Measurements from ENCODE around the gene MSI2.

The MSI2 gene

GRCh38 chr17:57387575-57387974 lies 131.3 kb downstream of the MSI2 start:
- H3K4me3 ChIP-seq (ENCODE audit: low read depth, low read length), result no peak overlapping the region

DNA sequence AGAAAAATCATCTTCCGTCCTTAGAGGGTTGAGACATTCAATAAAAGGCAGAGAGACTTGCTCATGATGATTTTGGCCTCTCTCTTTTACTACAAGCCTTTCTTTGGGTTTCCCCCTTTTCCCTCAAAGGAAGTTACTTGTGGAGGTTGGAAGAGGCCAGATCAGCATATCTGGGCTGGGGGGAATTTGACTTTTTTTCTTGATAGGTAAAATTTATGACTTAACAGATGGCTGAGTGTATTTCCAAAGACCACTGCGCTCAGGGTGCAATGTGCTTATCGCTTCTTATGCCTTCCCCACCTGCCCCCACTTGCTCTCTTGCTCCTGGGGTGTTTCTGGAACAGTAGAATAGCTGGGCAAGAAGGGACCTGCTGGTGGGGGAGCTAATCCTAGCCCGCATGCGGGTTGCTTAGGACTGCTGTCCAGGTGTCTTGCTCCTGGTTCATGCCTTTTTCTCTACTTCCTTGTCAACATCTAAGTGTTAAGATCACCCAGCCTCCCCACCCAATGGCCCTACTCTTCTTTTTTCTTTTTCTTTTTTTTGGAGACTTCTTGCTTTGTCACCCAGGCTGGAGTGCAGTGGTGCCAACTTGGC lies 131.9 kb downstream of the MSI2 start:
- H3K4me3 ChIP-seq (ENCODE audit: low read depth, low read length), result no peak overlapping the region

- H3K4me3 ChIP-seq (ENCODE audit: low read depth, low read length), result no peak overlapping the region
Measured at GRCh38 chr17:57389473-57389872, 133.2 kb downstream of the MSI2 start.

DNA sequence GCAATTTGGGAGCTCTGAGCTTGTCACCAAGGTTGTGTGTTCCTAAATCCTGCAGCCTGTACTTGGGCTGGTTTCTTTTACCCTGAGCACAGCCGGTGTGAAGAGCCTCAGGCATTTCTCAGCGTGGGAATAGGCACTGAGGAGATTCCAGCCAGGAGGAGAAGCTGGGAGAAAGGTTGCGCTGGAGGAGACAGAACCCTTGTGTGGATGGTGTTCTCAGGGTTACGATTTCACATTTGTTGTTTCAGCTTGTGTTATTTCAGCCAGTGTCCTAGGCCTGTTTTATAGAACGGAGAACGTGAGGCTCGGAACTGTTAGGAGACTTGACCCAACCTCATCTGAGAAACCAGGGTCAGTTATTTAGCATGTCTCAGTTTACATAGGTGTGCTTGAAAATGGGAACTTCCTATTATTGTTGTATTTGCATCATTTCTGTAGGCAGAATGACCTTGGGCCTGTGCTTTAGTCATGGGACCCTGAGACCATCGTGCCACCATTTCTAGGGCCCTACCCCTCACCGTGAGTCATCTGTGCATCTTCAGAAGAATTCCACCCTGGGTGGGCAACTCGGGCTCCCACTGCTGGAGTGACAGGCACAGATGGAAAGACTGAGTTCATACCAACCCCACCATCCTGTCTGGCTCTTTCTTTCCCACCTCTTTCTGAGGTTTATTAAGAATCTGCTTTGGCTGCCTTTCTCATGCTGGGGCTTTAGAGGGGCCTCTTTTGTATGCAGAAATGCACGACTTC lies 134.9 kb downstream of the MSI2 start:
- H3K4me3 ChIP-seq (ENCODE audit: low read depth, low read length), result no peak overlapping the region

- H3K4me3 ChIP-seq (ENCODE audit: low read depth, low read length), result no peak overlapping the region
Measured at GRCh38 chr17:57391857-57392471, 135.6 kb downstream of the MSI2 start.

DNA sequence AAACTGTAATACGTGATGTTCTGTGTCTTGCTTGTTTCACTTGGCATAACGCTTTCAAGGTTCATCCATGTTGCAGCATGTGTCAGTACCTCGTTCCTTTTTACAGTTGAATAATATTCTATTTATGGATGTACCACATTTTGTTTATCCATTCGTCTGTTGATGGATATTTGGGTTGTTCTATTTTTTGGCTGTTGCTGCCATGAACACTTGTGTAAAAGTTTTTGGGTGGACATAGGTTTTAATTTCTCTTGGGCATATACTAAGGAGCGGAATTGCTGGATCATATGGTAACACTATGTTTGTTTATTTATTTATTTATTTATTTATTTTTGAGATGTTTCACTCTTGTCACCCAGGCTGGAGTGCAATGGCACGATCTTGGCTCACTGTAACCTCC lies 137.0 kb downstream of the MSI2 start:
- no peak overlapping the region for H3K4me3 ChIP-seq (ENCODE audit: low read depth, low read length)

DNA sequence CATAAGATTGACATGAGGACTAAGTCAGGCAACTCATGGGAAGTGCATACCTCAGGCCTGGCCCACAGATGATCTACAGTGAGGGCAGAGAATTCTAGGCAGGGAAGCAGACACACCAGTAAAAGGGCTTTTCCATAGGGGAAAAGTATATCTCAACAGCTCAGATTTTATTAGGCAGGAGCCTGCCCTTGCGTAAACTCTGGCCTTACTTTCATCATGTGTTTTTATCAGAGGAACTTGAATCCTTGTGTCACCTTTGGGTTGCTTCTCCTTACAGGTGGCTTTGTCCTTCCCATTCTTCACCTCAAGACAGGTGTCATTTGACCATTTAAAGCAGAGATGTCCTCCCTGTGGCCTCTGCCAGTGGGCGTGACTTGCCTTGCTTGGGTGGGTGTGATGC lies 138.1 kb downstream of the MSI2 start:
- no peak overlapping the region for H3K4me3 ChIP-seq (ENCODE audit: low read depth, low read length)

DNA sequence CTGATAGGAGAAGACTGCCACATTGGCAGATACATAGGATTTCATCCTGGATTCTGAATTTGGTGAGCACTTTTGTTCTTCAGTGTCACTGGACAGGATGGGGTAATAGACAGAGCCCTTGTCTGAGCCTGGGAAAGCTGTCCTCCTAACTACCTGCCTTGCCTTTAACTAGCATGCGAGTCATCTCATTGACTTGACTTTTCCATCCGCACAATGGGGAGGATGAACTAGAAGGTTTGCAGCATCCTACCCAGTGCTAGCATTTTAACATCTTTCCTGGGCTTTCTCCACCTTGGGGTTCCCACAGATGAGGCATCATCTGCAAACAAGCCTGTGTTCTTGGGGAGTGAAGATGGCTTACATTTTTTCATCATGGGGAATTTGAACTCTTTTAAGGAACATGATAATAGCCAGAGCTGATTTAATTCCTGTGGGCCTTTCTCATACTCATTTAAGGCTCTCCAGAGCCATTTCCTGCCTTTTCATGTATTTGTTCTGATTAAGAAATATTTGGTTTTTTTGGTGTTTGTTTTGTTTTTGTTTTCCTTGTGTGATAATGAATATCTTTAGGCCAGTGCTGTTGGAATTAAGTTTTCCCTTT lies 139.5 kb downstream of the MSI2 start:
- no peak overlapping the region for H3K4me3 ChIP-seq (ENCODE audit: low read depth, low read length)

DNA sequence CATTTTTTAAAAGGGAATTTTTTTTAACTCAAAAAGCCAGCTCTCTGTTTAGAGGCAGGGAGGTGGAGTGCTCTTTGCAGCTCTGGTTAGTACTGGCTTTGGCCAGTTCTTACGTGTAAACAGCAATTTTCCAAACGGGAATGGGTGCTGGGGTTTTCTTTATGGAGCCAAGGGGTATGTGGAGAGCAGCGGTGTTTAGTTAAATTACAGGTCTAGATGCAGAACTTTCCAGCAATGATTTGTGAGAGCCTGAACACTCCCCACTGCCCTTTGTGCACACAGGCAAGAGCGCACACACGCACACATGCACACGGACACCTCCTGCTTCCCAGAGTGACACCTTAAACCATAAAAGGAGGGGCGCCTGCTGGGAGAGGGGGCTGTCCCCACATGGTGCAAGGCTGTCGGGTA lies 140.2 kb downstream of the MSI2 start:
- H3K4me3 ChIP-seq (ENCODE audit: low read depth, low read length), result no peak overlapping the region

DNA sequence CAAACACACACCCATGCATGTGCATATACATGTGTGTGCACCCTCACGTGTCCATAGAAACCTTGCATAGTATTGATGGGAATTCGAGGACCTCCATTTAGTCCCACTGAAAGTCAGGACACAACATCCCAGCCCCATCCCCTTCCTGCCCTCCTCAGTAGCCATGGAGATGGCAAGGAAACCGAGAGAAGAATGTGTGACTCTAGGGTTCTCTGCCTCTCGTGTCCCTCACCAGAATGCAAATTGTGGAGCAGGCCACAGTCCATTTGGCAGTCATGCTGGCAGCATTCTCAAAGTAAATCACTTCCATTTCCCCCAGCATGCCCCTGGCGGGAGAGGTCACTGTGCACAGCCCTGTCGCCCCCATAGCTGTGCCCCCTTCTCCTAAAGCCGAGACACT lies 141.1 kb downstream of the MSI2 start:
- no peak overlapping the region for H3K4me3 ChIP-seq (ENCODE audit: low read depth, low read length)

GRCh38 chr17:57399690-57400089 lies 143.4 kb downstream of the MSI2 start:
- H3K4me3 ChIP-seq (ENCODE audit: low read depth, low read length), result no peak overlapping the region

DNA sequence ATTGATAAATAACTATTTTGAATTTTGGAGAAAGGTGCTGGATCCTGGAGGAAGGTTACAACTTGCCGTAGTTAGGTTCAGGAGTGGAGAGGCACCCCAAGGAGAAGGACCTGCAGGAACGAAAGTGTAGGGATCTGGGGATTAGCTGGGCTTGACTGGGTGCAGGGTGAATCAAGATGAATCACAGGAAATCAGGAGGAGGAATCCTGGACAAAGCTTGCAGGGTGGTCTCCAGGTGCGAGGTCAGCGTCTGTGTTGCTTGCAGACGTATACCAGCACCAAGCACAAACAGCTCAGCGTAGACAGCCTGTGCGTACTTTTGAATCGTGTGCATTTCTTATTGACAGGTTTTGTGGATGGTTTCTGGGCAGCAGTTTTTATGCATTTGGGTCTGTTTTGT lies 144.3 kb downstream of the MSI2 start:
- no peak overlapping the region for H3K4me3 ChIP-seq (ENCODE audit: low read depth, low read length)

DNA sequence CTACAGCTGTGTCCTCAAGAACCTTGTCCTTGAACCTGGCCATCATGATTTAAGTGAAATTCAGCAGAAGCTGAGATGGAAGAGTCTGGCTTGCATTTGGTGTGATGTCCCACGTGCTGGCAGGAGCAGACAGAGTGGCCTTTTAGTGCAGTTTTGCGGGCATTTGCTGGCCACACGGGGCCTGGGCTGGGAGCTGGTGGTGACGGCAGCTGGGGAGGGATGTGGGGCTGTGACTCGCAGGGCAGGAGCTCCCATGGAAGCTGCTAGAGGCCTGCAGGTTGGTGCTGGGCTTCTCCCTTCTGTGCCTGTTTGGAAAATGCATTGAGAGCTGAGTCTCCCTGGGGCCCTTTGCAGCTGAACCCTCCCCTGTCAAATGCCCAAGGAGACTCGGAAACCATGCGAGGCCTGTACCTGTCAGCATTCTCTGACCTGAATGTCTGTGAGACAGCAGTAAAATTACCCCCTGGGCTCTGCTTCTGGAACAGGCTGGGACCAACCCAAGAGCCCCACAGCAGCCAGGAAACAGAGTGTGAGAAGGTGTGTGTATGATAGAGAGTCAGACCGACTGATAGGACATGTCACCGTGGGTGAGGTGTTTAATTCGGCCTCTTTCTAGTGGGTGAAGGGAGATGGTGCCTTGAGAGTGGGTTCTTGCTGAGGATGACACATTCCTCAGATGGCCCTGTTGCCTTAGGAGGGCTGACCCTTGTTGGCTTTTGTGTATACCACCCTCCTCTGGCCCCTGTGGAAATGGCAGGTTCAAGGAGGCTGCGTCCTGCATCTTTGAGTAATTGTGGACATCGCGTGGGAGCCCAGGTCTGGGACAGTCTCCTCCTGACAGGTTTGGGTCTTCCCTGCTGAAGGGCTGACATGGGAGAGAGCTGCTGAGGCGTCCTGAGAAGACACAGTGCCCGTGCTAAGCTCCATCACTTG lies 145.5 kb downstream of the MSI2 start:
- H3K4me3 ChIP-seq (ENCODE audit: low read depth, low read length), result no peak overlapping the region

DNA sequence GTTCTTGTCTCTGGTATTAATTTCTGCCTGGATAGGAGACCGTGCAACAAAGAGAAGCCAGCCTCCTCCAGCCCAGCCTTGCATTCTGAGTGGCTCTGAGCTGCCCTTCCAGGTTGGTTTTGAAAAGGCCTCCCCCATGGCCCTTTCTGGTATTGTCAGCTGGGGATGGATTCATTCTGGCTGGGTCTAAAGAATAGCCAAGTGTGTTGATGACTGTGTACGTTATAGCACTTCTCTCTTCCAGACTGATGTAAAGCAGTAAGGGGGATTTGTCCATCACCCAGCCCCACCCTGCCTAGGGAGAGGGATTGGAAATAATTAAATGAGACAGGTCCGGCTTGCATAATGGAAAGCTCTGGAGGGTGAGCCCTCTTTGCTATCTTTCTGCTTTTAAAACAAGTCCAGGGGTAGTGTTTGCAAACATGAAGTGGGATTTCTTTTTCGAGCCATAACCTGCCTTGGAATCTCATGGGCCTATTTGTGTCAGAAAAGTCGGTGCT lies 146.4 kb downstream of the MSI2 start:
- H3K4me3 ChIP-seq (ENCODE audit: low read depth, low read length), result no peak overlapping the region

DNA sequence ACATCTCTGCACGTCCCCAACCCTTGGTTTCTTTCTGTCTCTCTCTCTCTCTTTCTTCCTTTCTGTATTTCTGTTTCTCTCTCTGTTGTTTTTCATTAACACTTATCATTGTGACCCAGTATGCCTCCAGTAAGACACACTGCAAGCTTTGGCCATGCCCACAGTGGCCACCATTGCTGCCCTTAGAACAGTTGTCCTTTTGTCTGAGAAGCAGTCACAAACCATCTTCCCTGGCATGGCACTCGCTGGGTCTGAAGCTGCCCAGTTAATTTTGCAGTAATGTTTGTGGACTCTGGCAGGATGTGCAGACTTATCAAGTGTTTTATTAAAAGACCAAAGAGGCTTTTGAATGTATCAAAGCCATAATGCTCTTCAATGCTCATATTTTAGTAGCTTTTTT lies 146.9 kb downstream of the MSI2 start:
- no peak overlapping the region for H3K4me3 ChIP-seq (ENCODE audit: low read depth, low read length)

DNA sequence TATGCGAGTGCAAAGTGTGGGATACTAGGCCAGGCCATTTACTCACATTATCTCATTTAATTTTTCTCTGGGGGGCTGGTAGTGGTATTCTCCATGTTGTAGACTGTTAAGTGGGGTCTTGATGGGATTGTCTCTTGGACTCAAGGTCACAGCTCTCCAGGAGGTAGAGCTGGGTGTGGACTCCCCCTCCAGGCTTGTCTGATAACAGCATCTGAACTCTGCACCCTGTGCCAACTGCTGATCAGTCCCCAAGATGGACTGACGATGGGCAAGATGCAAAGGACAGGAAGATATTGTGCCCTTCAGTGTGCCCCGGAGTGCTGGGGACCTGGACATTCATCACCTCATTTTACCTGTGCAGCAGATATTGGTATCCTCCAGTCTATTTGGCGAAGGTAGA lies 147.8 kb downstream of the MSI2 start:
- H3K4me3 ChIP-seq (ENCODE audit: low read depth, low read length), result no peak overlapping the region

DNA sequence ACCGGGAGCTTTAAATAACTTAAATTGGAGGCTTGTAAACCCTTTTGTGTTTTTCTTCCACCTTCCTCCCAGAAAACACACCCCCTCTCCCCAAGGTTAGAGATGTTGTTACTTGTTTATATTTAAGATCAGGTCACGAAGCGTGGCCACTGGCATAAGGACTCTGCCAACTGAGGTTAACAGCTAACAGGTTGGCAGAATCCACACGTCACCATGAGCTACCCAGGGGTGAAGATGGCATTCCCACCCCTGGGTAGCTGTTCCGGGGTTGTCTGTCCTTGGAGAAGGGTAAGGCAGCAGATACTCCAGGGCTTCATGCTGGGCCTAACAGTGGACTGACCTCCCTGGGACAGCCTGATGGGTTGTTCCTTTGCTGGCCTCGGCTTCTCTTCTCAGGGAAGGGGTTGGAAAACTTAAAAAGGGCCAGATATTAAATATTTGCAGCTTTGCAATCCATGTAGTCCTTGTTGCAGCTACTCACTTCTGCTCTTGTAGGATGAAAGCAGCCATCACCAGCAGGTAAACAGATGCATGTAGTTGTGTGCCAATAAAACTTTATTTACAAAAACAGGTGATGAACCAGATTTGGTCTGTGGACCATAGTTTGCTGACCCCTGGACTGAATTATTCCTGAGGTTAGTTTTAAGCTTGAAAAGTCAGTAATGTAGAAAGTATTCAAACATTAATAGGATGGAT lies 148.6 kb downstream of the MSI2 start:
- H3K4me3 ChIP-seq (ENCODE audit: low read depth, low read length), result no peak overlapping the region

- H3K4me3 ChIP-seq (ENCODE audit: low read depth, low read length), result no peak overlapping the region
Measured at GRCh38 chr17:57405491-57406072, 149.3 kb downstream of the MSI2 start.

GRCh38 chr17:57406131-57406980 lies 150.0 kb downstream of the MSI2 start:
- no peak overlapping the region for H3K4me3 ChIP-seq (ENCODE audit: low read depth, low read length)
